ENCODE results near the gene SYCP3.

SYCP3 gene

GRCh38 chr12:101714877-101715444, 24.3 kb downstream of the SYCP3 start:
- FAIRE-seq = peak; percentile 75
- DNase-seq (ENCODE audit: insufficient read length, low spot score) = no peak

- FAIRE-seq (no peak), DNase-seq (ENCODE audit: insufficient read length, low spot score) (no peak)
Measured at GRCh38 chr12:101713930-101714329, 25.3 kb downstream of the SYCP3 start.

GRCh38 chr12:101713059-101713682, 26.1 kb downstream of the SYCP3 start:
- FAIRE-seq = peak; percentile 21

GRCh38 chr12:101710288-101710687, 29.0 kb downstream of the SYCP3 start:
- no peak for FAIRE-seq

More at GRCh38 chr12:101713059-101713682, 26.1 kb downstream of the SYCP3 start:
- no peak for DNase-seq (ENCODE audit: insufficient read length, low spot score)

GRCh38 chr12:101707131-101707782, 32.0 kb downstream of the SYCP3 start:
- no peak for FAIRE-seq
- DNase-seq (ENCODE audit: insufficient read length, low spot score) = no peak

More at GRCh38 chr12:101710288-101710687, 29.0 kb downstream of the SYCP3 start:
- no peak for DNase-seq (ENCODE audit: insufficient read length, low spot score)

GRCh38 chr12:101706403-101706802, 32.9 kb downstream of the SYCP3 start:
- FAIRE-seq (no peak), DNase-seq (ENCODE audit: insufficient read length, low spot score) (no peak)

- DNase-seq (ENCODE audit: insufficient read length, low spot score) (no peak), FAIRE-seq (no peak)
Measured at GRCh38 chr12:101703487-101703886, 35.8 kb downstream of the SYCP3 start.

- FAIRE-seq (no peak), DNase-seq (ENCODE audit: insufficient read length, low spot score) (no peak)
Measured at GRCh38 chr12:101700299-101700820, 38.9 kb downstream of the SYCP3 start.

GRCh38 chr12:101698800-101699347, 40.4 kb downstream of the SYCP3 start:
- FAIRE-seq (no peak), DNase-seq (ENCODE audit: insufficient read length, low spot score) (no peak)

GRCh38 chr12:101697930-101698799, 41.1 kb downstream of the SYCP3 start:
- DNase-seq (ENCODE audit: insufficient read length, low spot score) (peak; percentile 59), FAIRE-seq (peak; percentile 79)

- DNase-seq (ENCODE audit: insufficient read length, low spot score) = peak; percentile 57
- no peak for FAIRE-seq
Measured at GRCh38 chr12:101697197-101697929, 41.9 kb downstream of the SYCP3 start, which contains the start of gene CHPT1. CHPT1 (plus strand) TSS chr12:101697640; CDS start chr12:101697862, 222 bp downstream.

- peak; percentile 26 for FAIRE-seq
Measured at GRCh38 chr12:101696251-101697196, 42.7 kb downstream of the SYCP3 start.

GRCh38 chr12:101695706-101696105, 43.6 kb downstream of the SYCP3 start:
- DNase-seq (ENCODE audit: insufficient read length, low spot score) = no peak
- no peak for FAIRE-seq

More at GRCh38 chr12:101696251-101697196, 42.7 kb downstream of the SYCP3 start:
- peak; percentile 36 for DNase-seq (ENCODE audit: insufficient read length, low spot score)

- no peak for DNase-seq (ENCODE audit: insufficient read length, low spot score)
- FAIRE-seq = no peak
Measured at GRCh38 chr12:101694986-101695385, 44.3 kb downstream of the SYCP3 start.

GRCh38 chr12:101694297-101694848, 44.9 kb downstream of the SYCP3 start:
- DNase-seq (ENCODE audit: insufficient read length, low spot score) = no peak
- no peak for FAIRE-seq

- FAIRE-seq (no peak), DNase-seq (ENCODE audit: insufficient read length, low spot score) (no peak)
Measured at GRCh38 chr12:101691503-101692096, 47.7 kb downstream of the SYCP3 start.

- FAIRE-seq (no peak), DNase-seq (ENCODE audit: insufficient read length, low spot score) (no peak)
Measured at GRCh38 chr12:101690544-101691098, 48.6 kb downstream of the SYCP3 start.

GRCh38 chr12:101686176-101686575, 53.1 kb downstream of the SYCP3 start:
- FAIRE-seq (no peak), DNase-seq (ENCODE audit: insufficient read length, low spot score) (no peak)

Data from GM19239 (cell line).